Adrenal gland (tissue), 5 donors: ENCODE measurements around the gene LRRIQ1.
"Not testable (repeated sequence)": the region's sequence is repeated elsewhere in the genome, so short reads cannot be mapped to it uniquely, and the experiment has no call there.

Experiments
- POLR2A ChIP-seq, 2 donors: fragments of 450-650 bp; IDR thresholded peaks; one replicate each; pipeline ENCODE4 v1.6.1; 2017; ENCODE audit warnings: antibody characterized with exemption in 2 of 2, mild to moderate bottlenecking in 2 of 2, moderate library complexity in 1 of 2
- TF ChIP-seq, protein P1 (sequence below), 6 experiments: fragments of 450-650 bp in 4 of 6; fragments of 200-600 bp in 2 of 6; sonication (generic) in 1 of 6; IDR thresholded peaks; 1 replicate in 5 of 6; 2 replicates in 1 of 6; pipeline versions ENCODE4 v1.5.1 to v1.8.0; 2016 to 2021; ENCODE audit warnings: antibody characterized with exemption in 6 of 6, mild to moderate bottlenecking in 2 of 6, moderate library complexity in 1 of 6
- donor health status: DM: no; HTN: no; CAD: no.

DNA sequence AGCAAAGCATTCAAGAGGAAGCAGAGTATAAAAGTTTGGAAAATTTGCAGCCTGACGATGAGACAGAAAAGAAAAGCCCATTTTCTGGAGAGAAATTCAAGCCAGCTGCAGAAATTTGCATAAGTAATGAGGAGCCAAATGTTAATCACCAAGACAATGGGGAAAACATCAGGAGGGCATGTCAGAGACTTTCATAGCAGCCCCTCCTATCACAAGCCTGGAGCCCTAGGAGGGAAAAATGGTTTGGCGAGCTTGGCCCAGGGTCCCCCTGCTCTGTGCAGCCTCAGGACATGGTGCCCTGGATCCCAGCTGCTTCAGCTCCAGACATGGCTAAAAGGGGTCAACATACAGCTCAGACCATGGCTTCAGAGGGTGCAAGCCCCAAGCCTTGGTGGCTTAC, 31.1 kb upstream of the LRRIQ1 start:
- TF ChIP-seq, protein P1, sequence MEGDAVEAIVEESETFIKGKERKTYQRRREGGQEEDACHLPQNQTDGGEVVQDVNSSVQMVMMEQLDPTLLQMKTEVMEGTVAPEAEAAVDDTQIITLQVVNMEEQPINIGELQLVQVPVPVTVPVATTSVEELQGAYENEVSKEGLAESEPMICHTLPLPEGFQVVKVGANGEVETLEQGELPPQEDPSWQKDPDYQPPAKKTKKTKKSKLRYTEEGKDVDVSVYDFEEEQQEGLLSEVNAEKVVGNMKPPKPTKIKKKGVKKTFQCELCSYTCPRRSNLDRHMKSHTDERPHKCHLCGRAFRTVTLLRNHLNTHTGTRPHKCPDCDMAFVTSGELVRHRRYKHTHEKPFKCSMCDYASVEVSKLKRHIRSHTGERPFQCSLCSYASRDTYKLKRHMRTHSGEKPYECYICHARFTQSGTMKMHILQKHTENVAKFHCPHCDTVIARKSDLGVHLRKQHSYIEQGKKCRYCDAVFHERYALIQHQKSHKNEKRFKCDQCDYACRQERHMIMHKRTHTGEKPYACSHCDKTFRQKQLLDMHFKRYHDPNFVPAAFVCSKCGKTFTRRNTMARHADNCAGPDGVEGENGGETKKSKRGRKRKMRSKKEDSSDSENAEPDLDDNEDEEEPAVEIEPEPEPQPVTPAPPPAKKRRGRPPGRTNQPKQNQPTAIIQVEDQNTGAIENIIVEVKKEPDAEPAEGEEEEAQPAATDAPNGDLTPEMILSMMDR (IDR thresholded peaks at IDR 0.05), result not testable (repeated sequence)
- not testable (repeated sequence) for TF ChIP-seq POLR2A (IDR thresholded peaks at IDR 0.05)
